ENCODE data around the gene CASKIN2.
"Not testable (repeated sequence)": the region's sequence is repeated elsewhere in the genome, so short reads cannot be mapped to it uniquely, and the experiment has no call there.

Gene CASKIN2

DNA sequence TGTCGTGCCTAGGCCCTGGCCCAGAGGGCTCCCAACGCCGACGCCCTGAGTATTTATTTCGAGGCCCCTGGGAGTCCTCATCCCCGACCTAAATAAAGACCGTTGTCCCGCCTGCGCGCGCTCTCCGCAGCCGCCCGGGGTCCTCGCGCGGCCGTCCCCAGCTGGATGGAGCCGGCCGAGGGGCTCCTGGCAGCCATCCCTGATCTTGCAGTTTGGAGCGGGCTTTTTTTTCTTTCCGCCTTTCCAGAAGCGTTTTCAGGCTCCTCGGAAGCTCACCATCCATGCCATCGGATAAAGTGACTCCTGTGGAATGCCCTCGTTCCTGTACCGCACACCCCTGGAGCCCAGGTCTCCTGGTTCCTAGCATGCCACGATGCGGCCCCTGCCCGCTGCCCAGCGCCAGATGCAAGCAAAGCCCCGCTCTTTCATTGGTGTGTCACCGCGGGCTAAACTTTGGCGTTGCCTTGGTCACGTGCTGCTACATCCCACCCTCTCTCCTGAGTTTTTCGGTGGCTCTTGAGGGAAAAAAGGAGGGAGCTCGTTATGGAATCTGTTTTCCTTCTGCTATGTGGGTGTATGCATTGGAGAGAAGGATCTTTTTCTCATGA, 58.2 kb downstream of the CASKIN2 start:
- DNase-seq, result no peak

DNA sequence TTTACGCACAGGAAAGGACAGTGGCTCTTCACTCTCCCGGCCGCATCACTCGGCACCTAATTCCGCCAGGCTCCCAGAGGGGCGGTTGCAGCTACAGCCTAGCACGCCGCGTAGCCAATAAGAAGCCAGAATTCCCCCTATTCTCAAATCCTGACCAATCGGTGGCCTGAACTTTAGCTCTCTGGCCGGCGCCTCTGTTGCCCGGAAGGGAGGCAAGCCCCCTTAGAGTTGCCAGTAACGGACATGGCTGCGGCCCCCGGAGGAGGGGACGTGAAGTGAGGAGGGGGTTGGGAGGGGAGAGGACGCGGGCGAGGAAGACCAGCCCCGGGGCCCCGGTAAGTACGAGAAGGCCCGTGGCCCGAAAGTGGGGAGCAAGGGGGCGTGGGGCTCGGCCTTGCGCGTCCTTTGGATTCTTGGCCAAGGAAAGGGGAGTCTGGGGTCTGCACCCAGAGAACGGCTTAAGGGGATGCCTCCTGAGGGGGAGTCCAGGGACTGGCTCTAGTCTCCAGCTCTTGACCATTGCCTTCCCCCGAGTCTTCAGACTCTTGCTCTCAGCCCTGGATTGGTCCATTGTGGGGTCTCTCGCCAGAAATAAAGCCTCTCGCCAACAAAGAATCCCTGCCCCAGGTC, 58.8 kb downstream of the CASKIN2 start, which contains the start of gene TMEM94:
TMEM94 (plus strand) TSS at position 219 of the 630 bp plus-strand sequence. CDS start 15,271 bp downstream, outside the sequence.
- DNase-seq, result peak; percentile 84

DNA sequence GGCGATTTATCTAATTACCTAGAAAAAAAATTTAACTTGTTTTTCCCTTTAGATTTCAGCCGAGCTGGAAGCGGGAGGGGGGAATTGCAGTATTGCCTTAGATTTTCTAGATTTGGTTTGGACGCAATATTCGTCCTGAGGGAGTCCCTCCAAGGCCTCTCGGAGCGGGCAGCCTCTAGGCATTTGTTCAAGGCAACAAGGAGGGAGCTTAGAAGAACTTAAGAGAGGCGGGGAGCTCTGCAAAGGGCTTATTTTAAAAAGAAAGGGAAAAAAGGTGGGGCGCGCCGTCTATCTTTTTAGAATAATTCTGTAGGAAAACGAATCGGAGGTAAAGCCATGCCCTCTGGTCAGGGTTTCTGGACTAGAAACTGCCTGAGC, 59.3 kb downstream of the CASKIN2 start:
- no peak for DNase-seq

DNA sequence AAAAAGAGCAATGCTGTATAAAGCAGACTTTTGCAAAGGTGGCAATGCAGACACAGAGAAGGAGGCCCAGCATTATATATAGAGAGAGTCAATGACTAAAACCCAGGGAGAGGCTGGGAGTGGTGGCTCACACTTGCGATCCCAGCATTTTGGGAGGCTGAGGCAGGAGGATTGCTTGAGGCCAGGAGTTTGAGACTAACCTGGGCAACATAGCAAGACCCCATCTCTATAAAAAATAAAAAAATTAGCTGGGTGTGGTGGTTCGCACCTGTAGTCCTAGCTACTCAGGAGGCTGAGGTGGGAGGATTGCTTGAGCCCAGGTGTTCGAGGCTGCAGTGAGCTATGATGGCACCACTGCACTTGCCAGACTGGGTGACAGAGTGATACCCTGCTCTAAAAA, 60.7 kb downstream of the CASKIN2 start:
- DNase-seq, result not testable (repeated sequence)

DNA sequence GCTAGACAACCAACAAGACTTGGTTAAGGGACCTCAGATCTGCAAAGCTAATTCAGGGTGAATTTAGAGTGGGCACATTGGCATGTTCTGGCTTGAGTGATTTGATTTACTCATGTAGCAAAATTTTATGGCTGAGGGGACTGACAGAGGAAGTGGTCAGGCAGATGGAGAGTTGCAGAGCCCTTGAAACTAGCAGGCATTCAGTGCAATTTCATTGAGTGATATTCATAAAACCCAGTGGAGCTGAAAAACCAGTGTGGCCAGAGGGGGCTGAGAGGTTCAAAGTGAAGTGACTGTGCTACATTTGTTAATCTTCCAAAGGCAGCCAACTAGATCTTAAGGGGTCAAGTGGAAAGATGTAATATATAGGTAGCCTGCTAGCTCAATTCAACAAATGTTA, 61.1 kb downstream of the CASKIN2 start:
- no peak for DNase-seq

DNA sequence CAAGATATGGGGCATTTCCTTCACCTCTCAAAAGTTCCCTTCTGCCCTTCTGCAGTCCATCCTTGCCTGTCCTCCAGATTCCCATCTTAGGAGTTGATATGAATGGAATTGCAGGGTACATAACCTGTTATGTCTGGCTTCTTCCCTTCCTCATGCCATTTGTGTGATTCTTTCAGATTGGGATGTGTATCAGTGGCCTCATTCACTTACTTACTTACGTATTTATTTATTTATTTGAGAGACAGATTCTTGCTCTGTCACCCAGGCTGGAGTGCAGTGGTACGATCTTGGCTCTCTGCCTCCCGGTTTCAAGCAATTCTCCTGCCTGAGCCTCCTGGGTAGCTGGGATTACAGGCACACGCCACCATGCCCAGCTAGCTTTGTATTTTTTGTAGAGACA, 65.1 kb downstream of the CASKIN2 start:
- no peak for DNase-seq
